Nephron (organoid): ENCODE measurements around the gene TNNI2.
"Not testable (repeated sequence)": the region's sequence is repeated elsewhere in the genome, so short reads cannot be mapped to it uniquely, and the experiment has no call there.

ENCODE experiments used
- H3K27ac Mint-ChIP-seq, 3 experiments: 2 replicates each; pipeline ENCODE4 v1.8.0; 2020; ENCODE audit warnings: mixed read lengths in 3 of 3, mild to moderate bottlenecking in 2 of 3, moderate library complexity in 1 of 3
- H3K27me3 Mint-ChIP-seq: 2 replicates; pipeline ENCODE4 v1.8.0; 2021; ENCODE audit warnings: low read depth, mild to moderate bottlenecking, moderate library complexity, mixed read lengths
- H3K36me3 Mint-ChIP-seq: 2 replicates; pipeline ENCODE4 v1.8.0; 2020; ENCODE audit warnings: low read depth, mixed read lengths
- H3K4me1 Mint-ChIP-seq: 2 replicates; pipeline ENCODE4 v1.8.0; 2020; ENCODE audit warnings: mixed read lengths
- H3K4me3 Mint-ChIP-seq, 3 experiments: 2 replicates each; pipeline ENCODE4 v1.8.0; 2020; ENCODE audit warnings: mild to moderate bottlenecking in 3 of 3, mixed read lengths in 3 of 3, moderate library complexity in 2 of 3
- H3K9me3 Mint-ChIP-seq: 2 replicates; pipeline ENCODE4 v1.8.0; 2020; ENCODE audit warnings: mixed read lengths
- CTCF ChIP-seq, 3 experiments: fragments of 200-600 bp; sonication (generic); IDR thresholded peaks; one replicate each; pipeline ENCODE4 v1.5.0; 2021; ENCODE audit warnings: antibody characterized with exemption in 3 of 3; ENCODE audit not compliant: unreplicated experiment in 3 of 3

TNNI2 gene

DNA sequence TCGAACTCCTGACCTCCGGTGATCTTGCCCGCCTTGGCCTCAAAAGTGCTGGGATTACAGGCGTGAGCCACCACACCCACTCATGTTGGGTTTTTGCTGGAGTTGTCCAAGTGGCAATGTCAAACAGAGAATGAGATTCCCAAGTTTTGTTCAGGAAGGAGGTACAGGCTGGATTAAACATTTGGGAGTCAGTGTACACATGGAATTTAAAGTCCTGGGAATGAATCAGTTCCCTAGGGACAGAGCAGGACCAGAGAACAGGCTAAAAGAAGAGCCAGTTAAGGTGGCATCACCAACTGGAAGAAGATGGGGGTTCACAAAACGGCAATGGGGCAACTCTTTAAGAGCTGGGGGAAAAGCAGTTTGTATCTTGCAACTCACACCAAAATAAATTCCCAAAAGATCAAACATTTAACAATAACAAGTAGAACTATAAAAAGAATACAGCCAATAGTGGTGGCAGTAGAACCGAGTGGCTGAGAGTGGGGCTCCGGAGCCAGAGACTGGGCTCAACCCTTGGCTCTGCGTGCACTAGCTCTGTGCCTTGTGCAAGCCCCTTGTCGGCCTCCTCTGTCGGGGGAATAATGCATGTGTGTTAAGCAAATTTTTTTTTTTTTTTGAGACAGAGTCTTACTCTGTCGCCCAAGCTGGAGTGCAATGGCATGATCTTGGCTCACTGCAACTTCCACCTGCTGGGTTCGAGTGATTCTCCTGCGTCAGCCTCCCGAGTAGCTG is 41.2 kb upstream of the TNNI2 start:
- H3K4me1 Mint-ChIP-seq, result no peaks in the 10 kb centered on the region
- H3K9me3 Mint-ChIP-seq, result no peaks in the 10 kb centered on the region
- no peaks in the 10 kb centered on the region for H3K36me3 Mint-ChIP-seq
- no peak overlapping the region for H3K4me3 Mint-ChIP-seq
- H3K27me3 Mint-ChIP-seq, result peaks cover 29% of the 10 kb centered on the region
- TF ChIP-seq CTCF (IDR thresholded peaks at IDR 0.05; ENCODE audit: unreplicated experiment in 3 of 3), result no peak
- no peak overlapping the region for H3K27ac Mint-ChIP-seq

GRCh38 chr11:1803246-1803645 is 35.5 kb upstream of the TNNI2 start:
- H3K27ac Mint-ChIP-seq, result no peak overlapping the region
- no peaks in the 10 kb centered on the region for H3K36me3 Mint-ChIP-seq
- H3K4me1 Mint-ChIP-seq, result no peaks in the 10 kb centered on the region
- no peak overlapping the region for H3K4me3 Mint-ChIP-seq
- peaks cover 10% of the 10 kb centered on the region for H3K27me3 Mint-ChIP-seq
- no peaks in the 10 kb centered on the region for H3K9me3 Mint-ChIP-seq
- no peak for TF ChIP-seq CTCF (IDR thresholded peaks at IDR 0.05; ENCODE audit: unreplicated experiment in 3 of 3)

DNA sequence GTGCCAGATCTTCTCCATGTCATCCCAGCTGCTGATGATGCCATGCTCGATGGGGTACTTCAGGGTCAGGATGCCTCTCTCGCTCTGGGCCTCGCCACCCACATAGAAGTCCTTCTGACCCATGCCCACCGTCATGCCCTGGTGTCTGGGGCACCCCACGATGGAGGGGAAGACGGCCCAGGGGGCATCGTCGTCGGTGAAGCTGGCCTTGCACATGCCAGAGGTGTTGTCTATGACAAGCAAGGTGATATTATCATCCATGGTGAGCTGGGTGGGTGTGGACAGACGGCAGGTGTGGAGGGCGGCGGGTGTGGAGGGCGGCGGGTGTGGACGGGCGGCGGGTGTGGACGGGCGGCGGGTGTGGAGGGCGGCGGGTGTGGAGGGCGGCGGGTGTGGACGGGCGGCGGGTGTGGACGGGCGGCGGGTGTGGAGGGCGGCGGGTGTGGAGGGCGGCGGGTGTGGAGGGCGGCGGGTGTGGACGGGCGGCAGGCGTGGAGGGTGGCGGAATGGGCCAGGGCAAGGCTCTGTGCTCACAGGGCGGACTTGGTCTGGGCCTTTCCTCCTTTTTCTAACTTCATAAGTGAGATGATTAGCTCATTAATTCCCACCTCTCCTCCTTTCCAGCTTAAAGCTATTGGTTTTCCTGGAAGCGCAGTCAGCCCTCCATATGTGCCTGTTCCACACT is 34.8 kb upstream of the TNNI2 start:
- H3K36me3 Mint-ChIP-seq, H3K9me3 Mint-ChIP-seq, H3K4me3 Mint-ChIP-seq, H3K27ac Mint-ChIP-seq, H3K4me1 Mint-ChIP-seq: not testable (repeated sequence)
- peaks cover 17% of the 10 kb centered on the region for H3K27me3 Mint-ChIP-seq

DNA sequence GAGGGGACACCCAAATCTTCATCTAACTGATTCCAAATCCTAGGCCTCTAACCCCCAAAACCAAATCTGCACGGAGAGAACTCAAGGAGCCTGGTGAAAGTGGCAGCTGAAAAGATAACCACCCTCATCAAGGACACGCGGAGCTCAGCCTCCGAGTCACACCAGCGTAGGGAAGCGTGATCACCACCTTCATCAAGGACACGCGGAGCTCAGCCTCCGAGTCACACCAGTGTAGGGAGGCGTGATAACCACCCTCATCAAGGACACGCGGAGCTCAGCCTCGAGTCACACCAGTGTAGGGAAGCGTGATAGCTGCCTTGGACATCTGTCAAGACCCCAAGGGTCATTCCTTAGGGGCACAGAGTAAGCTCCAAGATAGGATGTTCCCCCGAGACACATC is 33.3 kb upstream of the TNNI2 start:
- no peak overlapping the region for H3K4me3 Mint-ChIP-seq
- H3K36me3 Mint-ChIP-seq, result no peaks in the 10 kb centered on the region
- H3K9me3 Mint-ChIP-seq, result peaks cover 4% of the 10 kb centered on the region
- no peak overlapping the region for H3K27ac Mint-ChIP-seq
- TF ChIP-seq CTCF (IDR thresholded peaks at IDR 0.05; ENCODE audit: unreplicated experiment in 3 of 3), result no peak
- H3K4me1 Mint-ChIP-seq, result no peaks in the 10 kb centered on the region
- H3K27me3 Mint-ChIP-seq, result peaks cover 20% of the 10 kb centered on the region

GRCh38 chr11:1807264-1807995 is 31.4 kb upstream of the TNNI2 start:
- Mint-ChIP-seq H3K4me1 (no peaks in the 10 kb centered on the region), H3K27me3 (peaks cover 24% of the 10 kb centered on the region), H3K9me3 (peaks cover 7% of the 10 kb centered on the region), H3K4me3 (no peak overlapping the region), H3K27ac (no peak overlapping the region), H3K36me3 (no peaks in the 10 kb centered on the region)
- no peak for TF ChIP-seq CTCF (IDR thresholded peaks at IDR 0.05; ENCODE audit: unreplicated experiment in 3 of 3)

DNA sequence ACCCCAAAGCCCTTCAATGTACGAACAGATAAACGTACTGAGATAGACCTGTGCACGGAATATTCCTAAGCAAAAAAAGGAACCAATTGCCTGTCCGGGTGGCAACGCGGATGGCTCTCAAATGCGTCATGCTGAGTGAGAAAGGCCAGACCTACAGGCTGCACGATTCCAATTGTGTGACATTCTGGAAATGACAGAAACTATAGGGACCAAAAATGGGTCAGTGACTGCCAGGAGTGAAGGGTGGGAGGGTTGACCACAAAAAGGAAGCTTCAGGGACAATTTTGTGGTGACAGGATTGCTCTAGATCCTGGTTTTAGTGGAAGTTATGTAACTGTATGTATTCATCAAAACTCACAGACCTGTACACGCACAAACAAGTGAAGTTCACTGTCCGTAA is 28.0 kb upstream of the TNNI2 start:
- no peaks in the 10 kb centered on the region for H3K36me3 Mint-ChIP-seq
- H3K4me1 Mint-ChIP-seq, result no peaks in the 10 kb centered on the region

More for the DNA sequence above, 28.0 kb upstream of the TNNI2 start:
- Mint-ChIP-seq H3K27ac (no peak overlapping the region), H3K27me3 (peaks cover 28% of the 10 kb centered on the region), H3K4me3 (no peak overlapping the region), H3K9me3 (peaks cover 12% of the 10 kb centered on the region)
- no peak for TF ChIP-seq CTCF (IDR thresholded peaks at IDR 0.05; ENCODE audit: unreplicated experiment in 3 of 3)
